ENCODE results near the gene PLXNB2. TPM values are rescaled to one million over a fixed set of nuclear protein-coding genes. Genes with fewer than 3 reads are reported as not detected.

Gene PLXNB2
- total RNA-seq, 1 donor from 2014 or later: 20.6 TPM

- peaks cover 52% of the 10 kb centered on the region for H3K4me1 Mint-ChIP-seq
- no peaks in the 10 kb centered on the region for H3K27me3 Mint-ChIP-seq
- CTCF ChIA-PET: interaction anchor here (0.7 to 1.8 kb wide), 3 partner anchors 12 to 21 kb away, joined by 3 to 11 read pairs (median 5); partner anchors contain the start of gene DENND6B
- peak overlapping the region; percentile 77 for H3K4me3 Mint-ChIP-seq
- peak overlapping the region; percentile 86 for H3K27ac Mint-ChIP-seq
- no peak for TF ChIP-seq CTCF (IDR thresholded peaks at IDR 0.05)
- POLR2A ChIA-PET: interaction anchor here (0.5 to 3.7 kb wide), 14 partner anchors 9 to 224 kb away, joined by 3 to 58 read pairs (median 8); partner anchors contain the start of genes SCO2 and TYMP
- DNase-seq: peak; percentile 76
- intact Hi-C loops (cut with micrococcal nuclease): loop anchor here (1.0 to 2.0 kb wide), 4 partner anchors 9 to 22 kb away; partner anchors contain the start of gene DENND6B
- peak; percentile 90 for ATAC-seq (ENCODE audit: low read depth)
- no peaks in the 10 kb centered on the region for H3K9me3 Mint-ChIP-seq
- no peaks in the 10 kb centered on the region for H3K36me3 Mint-ChIP-seq (ENCODE audit: low read depth)
Measured at GRCh38 chr22:50314455-50315288, 7.2 kb upstream of the PLXNB2 start.

GRCh38 chr22:50314081-50314454 is 6.6 kb upstream of the PLXNB2 start:
- no peak for ATAC-seq (ENCODE audit: low read depth)
- peaks cover 50% of the 10 kb centered on the region for H3K4me1 Mint-ChIP-seq
- intact Hi-C loops (cut with micrococcal nuclease): loop anchor here (1.0 to 2.0 kb wide), 4 partner anchors 9 to 22 kb away; partner anchors contain the start of gene DENND6B

GRCh38 chr22:50313600-50313999 is 6.2 kb upstream of the PLXNB2 start:
- no peak for TF ChIP-seq CTCF (IDR thresholded peaks at IDR 0.05)
- DNase-seq (no peak), ATAC-seq (ENCODE audit: low read depth) (no peak)
- ChIA-PET POLR2A (interaction anchor here (0.5 to 3.7 kb wide), 6 partner anchors 10 to 216 kb away, joined by 3 to 58 read pairs (median 12); partner anchors contain the start of gene TYMP), CTCF (no interaction called here)
- intact Hi-C loops (cut with micrococcal nuclease): no loop called here
- Mint-ChIP-seq H3K4me3 (no peak overlapping the region), H3K27ac (peak overlapping the region; percentile 86), H3K36me3 (ENCODE audit: low read depth) (no peaks in the 10 kb centered on the region), H3K9me3 (no peaks in the 10 kb centered on the region), H3K27me3 (no peaks in the 10 kb centered on the region), H3K4me1 (peaks cover 50% of the 10 kb centered on the region)

More at GRCh38 chr22:50314081-50314454, 6.6 kb upstream of the PLXNB2 start:
- Mint-ChIP-seq H3K27me3 (no peaks in the 10 kb centered on the region), H3K9me3 (no peaks in the 10 kb centered on the region), H3K27ac (peak overlapping the region; percentile 86), H3K4me3 (peak overlapping the region; percentile 77), H3K36me3 (ENCODE audit: low read depth) (no peaks in the 10 kb centered on the region)
- POLR2A ChIA-PET: interaction anchor here (0.5 to 3.7 kb wide), 8 partner anchors 8 to 216 kb away, joined by 3 to 58 read pairs (median 14); partner anchors contain the start of gene TYMP
- no peak for TF ChIP-seq CTCF (IDR thresholded peaks at IDR 0.05)
- CTCF ChIA-PET: interaction anchor here (0.7 to 1.8 kb wide), 3 partner anchors 12 to 20 kb away, joined by 3 to 11 read pairs (median 5); partner anchors contain the start of gene DENND6B
- DNase-seq: no peak

GRCh38 chr22:50313021-50313420 is 5.6 kb upstream of the PLXNB2 start:
- Mint-ChIP-seq H3K4me1 (peaks cover 47% of the 10 kb centered on the region), H3K27me3 (no peaks in the 10 kb centered on the region), H3K9me3 (no peaks in the 10 kb centered on the region), H3K27ac (no peak overlapping the region), H3K4me3 (no peak overlapping the region), H3K36me3 (ENCODE audit: low read depth) (no peaks in the 10 kb centered on the region)
- intact Hi-C loops (cut with micrococcal nuclease): no loop called here
- POLR2A ChIA-PET: interaction anchor here (3.7 kb wide), 1 partner anchor 20 kb away, joined by 58 read pairs; no protein-coding TSS in a partner anchor
- ATAC-seq (ENCODE audit: low read depth): no peak
- TF ChIP-seq CTCF (IDR thresholded peaks at IDR 0.05): no peak
- no peak for DNase-seq
- CTCF ChIA-PET: no interaction called here

GRCh38 chr22:50312371-50312770 is 4.9 kb upstream of the PLXNB2 start:
- DNase-seq (no peak), ATAC-seq (ENCODE audit: low read depth) (no peak)
- Mint-ChIP-seq H3K9me3 (no peaks in the 10 kb centered on the region), H3K4me3 (no peak overlapping the region), H3K36me3 (ENCODE audit: low read depth) (no peaks in the 10 kb centered on the region), H3K27me3 (no peaks in the 10 kb centered on the region), H3K4me1 (peaks cover 43% of the 10 kb centered on the region), H3K27ac (no peak overlapping the region)
- TF ChIP-seq CTCF (IDR thresholded peaks at IDR 0.05): no peak
- intact Hi-C loops (cut with micrococcal nuclease): no loop called here
- CTCF ChIA-PET: no interaction called here
- POLR2A ChIA-PET: no interaction called here

Data from activated B cell treated with CpG ODN at 0.5 μM for 24 hours (primary cell).